Dedifferentiated amniotic fluid mesenchymal stem cell (primary cell): Measurements from ENCODE around the gene NBPF8.
"Not testable (repeated sequence)": the region's sequence is repeated elsewhere in the genome, so short reads cannot be mapped to it uniquely, and the experiment has no call there.

Source experiments
- DNase-seq: peaks from one replicate; pipeline ENCODE4 v3.0.0-alpha.2; 2016; ENCODE audit errors: extremely low spot score

The NBPF8 gene

DNA sequence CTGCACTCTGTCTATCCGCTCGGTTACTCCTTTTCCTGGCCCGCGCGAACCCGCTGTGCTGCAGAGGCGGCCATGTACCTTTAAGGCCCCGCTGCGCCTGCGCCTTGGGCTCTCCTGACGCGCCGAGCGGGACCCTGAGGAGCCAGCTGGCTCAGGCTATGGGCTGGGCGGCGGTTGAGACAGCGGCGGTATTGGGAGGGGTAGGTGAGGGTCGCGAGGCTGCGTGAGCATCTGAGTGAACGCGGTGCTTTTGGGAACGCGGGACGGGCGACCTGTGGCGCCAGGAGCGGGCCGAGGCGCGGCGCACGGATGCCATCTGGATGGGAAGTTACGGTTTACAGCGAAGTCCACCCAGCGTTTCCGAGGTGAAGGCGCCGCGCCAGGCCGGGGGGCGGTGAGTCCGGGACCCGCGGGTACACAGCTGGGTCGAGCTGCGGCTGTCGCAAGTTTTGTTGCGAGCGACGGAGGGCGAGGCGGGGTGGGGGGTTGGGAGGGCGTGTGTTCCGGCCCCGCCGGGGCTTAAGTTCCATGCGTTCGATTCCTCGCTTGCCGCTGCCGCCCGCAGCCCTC is at the start of gene NBPF8:
Gene NBPF8, plus strand, starts transcription at position 125 of the 570 bp plus-strand sequence. CDS start 21,488 bp downstream, outside the sequence.
- peak; percentile 14 for DNase-seq

DNA sequence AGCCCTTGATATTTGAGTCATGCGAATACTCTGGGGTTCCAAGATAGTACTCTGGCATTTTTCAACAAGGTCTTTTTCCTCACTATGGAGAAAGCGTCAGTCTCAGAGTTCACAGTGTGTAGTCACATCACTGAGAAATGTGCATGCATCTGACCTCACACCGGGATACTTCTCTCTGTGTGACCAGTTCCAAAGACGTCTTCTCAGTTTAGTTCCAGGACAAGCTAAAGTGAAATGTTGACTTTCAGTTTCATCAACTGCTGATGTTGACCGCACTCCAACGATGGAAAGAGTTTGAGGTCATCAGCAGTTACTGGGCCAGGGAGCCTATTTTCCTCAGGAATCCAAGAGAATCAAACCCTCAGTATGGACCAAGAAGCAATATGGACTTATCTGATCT is 47.1 kb upstream of the NBPF8 start:
- peak; percentile 9 for DNase-seq

DNA sequence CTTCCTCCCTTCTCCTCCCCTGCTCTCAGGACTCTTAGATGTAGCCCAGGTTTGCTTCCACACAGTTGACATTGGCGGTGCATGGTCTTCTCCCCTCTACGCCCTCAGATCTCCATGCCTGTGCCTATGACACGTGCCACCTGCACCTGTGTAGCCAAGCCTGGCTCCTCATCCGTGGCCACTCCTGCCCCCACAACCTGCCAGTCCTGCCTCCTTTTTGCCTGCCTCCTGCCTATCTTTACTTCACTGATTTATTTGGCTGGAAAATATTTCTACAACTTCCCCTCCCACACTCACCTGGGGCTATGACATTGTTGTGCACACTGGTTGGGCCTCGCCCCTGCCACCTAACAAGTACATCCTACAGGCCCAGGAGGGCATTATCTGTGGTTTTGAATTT is 28.2 kb upstream of the NBPF8 start:
- not testable (repeated sequence) for DNase-seq

DNA sequence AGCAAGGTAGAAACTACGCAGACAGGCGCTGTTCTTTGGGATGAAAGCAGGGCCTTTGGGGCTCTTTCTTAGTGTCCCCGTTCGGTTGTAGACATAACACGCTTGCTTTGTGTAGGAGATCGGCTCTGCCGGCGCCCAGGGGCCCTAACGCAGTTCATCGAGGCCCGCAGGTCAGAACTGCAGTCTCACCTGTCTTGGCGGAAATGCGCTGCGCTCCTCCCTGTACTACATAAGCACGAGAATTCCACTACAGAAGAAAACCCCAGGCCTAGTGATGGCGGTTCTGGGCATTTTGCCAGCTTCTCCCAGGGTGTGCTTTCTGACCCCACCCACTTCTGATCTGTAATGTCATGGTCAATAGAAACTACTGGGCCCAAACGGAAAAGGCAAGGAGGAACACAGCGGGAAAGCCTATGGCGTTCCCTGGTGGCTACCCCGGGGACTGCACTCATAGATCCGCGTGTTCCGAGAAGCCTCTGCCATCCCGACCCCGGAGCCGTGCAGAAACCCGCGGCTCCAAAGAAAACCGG is 26.2 kb upstream of the NBPF8 start:
- DNase-seq = peak; percentile 20

DNA sequence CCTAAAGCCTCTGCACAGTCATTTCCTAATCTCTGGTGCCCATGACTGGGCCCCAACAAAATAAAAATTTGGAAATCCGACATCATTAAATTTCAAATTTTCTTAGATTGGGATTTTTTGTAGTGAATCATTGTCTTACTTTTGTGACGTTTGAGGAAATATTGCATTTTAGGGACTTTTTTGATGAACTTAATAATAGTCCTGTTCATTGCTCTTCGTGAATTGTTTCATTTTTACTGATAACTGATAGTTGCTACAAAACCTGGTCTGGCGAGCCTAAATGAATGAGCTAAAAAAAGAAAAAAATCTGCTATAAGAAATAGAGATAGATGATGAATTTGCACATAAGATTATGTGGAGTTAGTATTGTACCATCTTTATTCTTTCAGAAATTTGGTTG is 23.5 kb upstream of the NBPF8 start:
- not testable (repeated sequence) for DNase-seq

DNA sequence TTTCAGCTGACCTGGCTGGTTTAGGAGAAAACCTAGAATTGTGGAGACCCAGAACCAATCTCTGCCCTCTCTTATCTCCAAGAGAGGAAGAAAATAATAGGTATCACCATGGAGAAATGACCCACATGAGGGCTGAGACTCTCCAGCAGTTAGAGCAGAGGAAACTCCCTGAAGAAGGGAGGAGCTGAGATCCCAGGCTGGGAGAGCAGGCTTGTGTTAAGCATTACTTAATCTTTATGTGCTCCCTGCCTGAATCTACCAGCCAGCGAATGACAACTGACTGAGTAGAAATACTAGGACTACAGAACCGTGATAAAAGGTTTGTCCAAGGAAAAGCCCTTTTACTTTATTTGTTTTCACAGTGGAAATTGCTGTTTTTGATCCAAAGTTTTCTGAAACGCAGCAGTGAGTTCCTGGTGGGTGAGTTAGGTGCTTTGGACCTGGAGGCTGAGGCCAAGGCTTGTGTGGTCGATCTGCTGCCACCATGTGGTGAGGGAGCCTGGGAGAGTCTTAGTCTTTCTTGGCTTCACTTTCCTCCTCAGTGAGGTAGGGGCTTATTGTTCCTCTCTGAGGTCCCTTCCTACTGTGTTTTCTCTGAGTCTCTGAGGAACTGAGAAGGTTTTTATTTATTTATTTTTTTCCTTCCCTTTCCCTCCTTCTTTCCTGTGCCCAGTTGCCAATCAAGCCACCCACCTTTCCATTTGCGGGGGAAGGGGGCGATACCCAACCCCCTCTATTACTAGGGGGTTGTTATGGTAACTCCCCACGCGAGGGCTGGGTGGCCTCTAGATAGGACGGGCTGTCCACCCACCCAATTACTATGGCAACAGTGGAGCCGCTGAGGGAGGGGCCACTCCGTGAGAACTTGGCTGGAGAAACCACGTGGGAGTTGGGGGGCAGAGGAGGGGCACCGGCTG is 21.3 kb upstream of the NBPF8 start:
- not testable (repeated sequence) for DNase-seq

GRCh38 chr1:120405348-120405747 is 9.5 kb upstream of the NBPF8 start:
- DNase-seq = not testable (repeated sequence)

- not testable (repeated sequence) for DNase-seq
Observed at GRCh38 chr1:120414451-120414850, 384 bp upstream of the NBPF8 start.

DNA sequence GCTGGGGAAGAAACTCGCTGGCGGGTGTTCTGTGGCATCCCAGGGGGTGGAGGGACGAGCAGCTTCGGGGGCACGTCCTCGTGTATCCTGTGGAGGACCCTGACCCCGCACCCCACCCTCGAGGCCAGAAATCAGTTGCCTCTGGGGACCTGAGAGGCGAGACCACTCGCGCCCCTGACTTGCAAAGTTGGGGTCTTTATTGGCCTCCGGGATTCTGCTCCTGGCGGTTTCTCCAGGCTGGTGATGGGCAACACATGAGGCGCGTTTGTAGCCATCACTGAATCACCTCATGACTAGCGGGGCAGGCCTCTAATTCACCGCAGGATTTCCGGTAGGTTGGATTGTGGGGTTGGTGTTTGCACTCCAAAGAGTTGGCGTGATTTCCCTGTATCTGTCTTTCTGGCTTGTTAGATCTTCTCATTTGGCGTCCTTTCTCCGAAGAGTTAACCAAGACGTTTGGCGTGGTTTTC is 692 bp downstream of the NBPF8 start:
- peak; percentile 14 for DNase-seq

- not testable (repeated sequence) for DNase-seq
Observed at GRCh38 chr1:120425063-120425462, 10.2 kb downstream of the NBPF8 start.

DNA sequence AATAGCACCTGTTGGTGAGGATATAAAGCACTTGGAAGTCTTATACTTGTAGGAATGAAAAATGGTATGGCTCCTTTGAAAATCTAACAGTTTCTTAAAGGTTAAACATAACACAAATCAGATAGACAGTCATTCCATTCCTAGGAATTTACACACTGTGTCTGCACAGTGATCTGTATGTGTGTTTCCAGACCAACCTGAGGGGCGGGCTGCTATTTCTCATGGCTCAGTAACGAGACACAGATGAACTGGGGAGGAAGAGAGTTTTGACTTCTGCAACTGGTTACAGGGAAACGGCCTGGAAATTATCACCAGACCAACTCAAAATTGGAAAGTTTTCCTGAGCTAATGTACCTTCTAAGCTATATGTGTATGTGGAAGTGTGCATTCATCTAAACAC is 16.8 kb downstream of the NBPF8 start:
- not testable (repeated sequence) for DNase-seq

GRCh38 chr1:120433831-120434230 is 19.0 kb downstream of the NBPF8 start:
- not testable (repeated sequence) for DNase-seq

DNA sequence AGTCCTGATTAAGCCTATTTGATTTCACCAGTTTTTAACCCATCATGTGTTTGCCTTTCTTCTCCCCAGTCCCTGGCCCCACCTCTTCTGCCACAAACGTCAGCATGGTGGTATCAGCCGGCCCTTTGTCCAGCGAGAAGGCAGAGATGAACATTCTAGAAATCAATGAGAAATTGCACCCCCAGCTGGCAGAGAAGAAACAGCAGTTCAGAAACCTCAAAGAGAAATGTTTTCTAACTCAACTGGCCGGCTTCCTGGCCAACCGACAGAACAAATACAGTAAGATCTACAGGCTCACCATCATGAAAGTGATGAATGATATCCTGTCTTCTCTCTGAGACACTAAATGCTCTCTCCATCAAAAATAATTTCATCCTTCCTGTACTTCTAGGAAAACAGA is 34.3 kb downstream of the NBPF8 start:
- not testable (repeated sequence) for DNase-seq
